ENCODE results near the gene MTHFD1L.
"Not testable (repeated sequence)": the region's sequence is repeated elsewhere in the genome, so short reads cannot be mapped to it uniquely, and the experiment has no call there.

The MTHFD1L gene

GRCh38 chr6:151045511-151046222 is 180.2 kb downstream of the MTHFD1L start:
- DNase-seq = not testable (repeated sequence)

GRCh38 chr6:151051164-151051563 is 185.7 kb downstream of the MTHFD1L start:
- DNase-seq = no peak

- DNase-seq = no peak
Observed at GRCh38 chr6:151052021-151052646, 186.6 kb downstream of the MTHFD1L start.

- no peak for DNase-seq
Observed at GRCh38 chr6:151054306-151054705, 188.8 kb downstream of the MTHFD1L start.

GRCh38 chr6:151056230-151056907 is 190.9 kb downstream of the MTHFD1L start:
- no peak for DNase-seq

GRCh38 chr6:151057061-151057460 is 191.6 kb downstream of the MTHFD1L start:
- DNase-seq = no peak

- no peak for DNase-seq
Observed at GRCh38 chr6:151058021-151058733, 192.7 kb downstream of the MTHFD1L start.

- no peak for DNase-seq
Observed at GRCh38 chr6:151059612-151060095, 194.2 kb downstream of the MTHFD1L start.

- no peak for DNase-seq
Observed at GRCh38 chr6:151060096-151060765, 194.7 kb downstream of the MTHFD1L start.

- no peak for DNase-seq
Observed at GRCh38 chr6:151060766-151061531, 195.4 kb downstream of the MTHFD1L start.

- no peak for DNase-seq
Observed at GRCh38 chr6:151063352-151063751, 197.8 kb downstream of the MTHFD1L start.

- no peak for DNase-seq
Observed at GRCh38 chr6:151063842-151064647, 198.5 kb downstream of the MTHFD1L start.

GRCh38 chr6:151065027-151065815 is 199.7 kb downstream of the MTHFD1L start:
- no peak for DNase-seq

GRCh38 chr6:151067684-151068596 is 202.4 kb downstream of the MTHFD1L start:
- no peak for DNase-seq

- no peak for DNase-seq
Observed at GRCh38 chr6:151068761-151069312, 203.3 kb downstream of the MTHFD1L start.

GRCh38 chr6:151069641-151070040 is 204.1 kb downstream of the MTHFD1L start:
- DNase-seq = no peak

- no peak for DNase-seq
Observed at GRCh38 chr6:151070631-151071051, 205.1 kb downstream of the MTHFD1L start.

- no peak for DNase-seq
Observed at GRCh38 chr6:151071295-151071694, 205.8 kb downstream of the MTHFD1L start.

- DNase-seq = no peak
Observed at GRCh38 chr6:151073146-151073545, 207.6 kb downstream of the MTHFD1L start.

Measured in stimulated activated CD4-positive, alpha-beta T cell treated with anti-CD3 and anti-CD28 coated beads, Interleukin-4, amount 100 ng/mL, for 1 hour (primary cell).